GM12865 (cell line): ENCODE results near the gene KCNQ4.

Experiments
- DNase-seq: peaks from one replicate; pipeline ENCODE4 v3.0.0; 2010; ENCODE audit warnings: low read depth
- H3K4me3 ChIP-seq: 2 replicates; pipeline ENCODE4 v1.5.1; 2011; ENCODE audit warnings: mild to moderate bottlenecking, low read depth, low read length, control low read depth
- TF ChIP-seq, protein P1 (sequence below): IDR thresholded peaks from 2 replicates; pipeline ENCODE4 v1.5.1; 2011; ENCODE audit warnings: low read length, control low read depth, low read depth, inconsistent platforms; ENCODE audit not compliant: insufficient read depth; ENCODE audit errors: missing control alignments

KCNQ4 gene

DNA sequence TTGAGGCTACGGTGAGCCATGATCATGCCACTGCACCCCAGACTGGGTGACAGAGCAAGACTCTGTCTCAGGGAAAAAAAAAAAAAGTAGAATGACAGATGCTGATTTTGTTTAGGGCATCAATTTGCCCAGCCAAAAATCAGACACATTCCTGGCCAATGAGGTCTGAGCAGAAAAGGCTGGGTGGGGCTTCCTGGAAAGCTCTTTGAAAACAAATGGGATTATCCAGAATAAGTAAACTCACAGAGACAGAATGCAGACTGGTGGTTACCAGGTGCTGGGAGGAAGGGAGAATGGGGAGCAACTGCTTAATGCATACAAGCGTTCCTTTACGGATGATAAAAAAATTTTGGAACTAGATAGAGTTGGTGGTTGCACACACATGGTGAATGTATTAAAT, 88.7 kb downstream of the KCNQ4 start:
- no peak for DNase-seq
- TF ChIP-seq, protein P1, sequence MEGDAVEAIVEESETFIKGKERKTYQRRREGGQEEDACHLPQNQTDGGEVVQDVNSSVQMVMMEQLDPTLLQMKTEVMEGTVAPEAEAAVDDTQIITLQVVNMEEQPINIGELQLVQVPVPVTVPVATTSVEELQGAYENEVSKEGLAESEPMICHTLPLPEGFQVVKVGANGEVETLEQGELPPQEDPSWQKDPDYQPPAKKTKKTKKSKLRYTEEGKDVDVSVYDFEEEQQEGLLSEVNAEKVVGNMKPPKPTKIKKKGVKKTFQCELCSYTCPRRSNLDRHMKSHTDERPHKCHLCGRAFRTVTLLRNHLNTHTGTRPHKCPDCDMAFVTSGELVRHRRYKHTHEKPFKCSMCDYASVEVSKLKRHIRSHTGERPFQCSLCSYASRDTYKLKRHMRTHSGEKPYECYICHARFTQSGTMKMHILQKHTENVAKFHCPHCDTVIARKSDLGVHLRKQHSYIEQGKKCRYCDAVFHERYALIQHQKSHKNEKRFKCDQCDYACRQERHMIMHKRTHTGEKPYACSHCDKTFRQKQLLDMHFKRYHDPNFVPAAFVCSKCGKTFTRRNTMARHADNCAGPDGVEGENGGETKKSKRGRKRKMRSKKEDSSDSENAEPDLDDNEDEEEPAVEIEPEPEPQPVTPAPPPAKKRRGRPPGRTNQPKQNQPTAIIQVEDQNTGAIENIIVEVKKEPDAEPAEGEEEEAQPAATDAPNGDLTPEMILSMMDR = no peak
- H3K4me3 ChIP-seq = no peak overlapping the region

DNA sequence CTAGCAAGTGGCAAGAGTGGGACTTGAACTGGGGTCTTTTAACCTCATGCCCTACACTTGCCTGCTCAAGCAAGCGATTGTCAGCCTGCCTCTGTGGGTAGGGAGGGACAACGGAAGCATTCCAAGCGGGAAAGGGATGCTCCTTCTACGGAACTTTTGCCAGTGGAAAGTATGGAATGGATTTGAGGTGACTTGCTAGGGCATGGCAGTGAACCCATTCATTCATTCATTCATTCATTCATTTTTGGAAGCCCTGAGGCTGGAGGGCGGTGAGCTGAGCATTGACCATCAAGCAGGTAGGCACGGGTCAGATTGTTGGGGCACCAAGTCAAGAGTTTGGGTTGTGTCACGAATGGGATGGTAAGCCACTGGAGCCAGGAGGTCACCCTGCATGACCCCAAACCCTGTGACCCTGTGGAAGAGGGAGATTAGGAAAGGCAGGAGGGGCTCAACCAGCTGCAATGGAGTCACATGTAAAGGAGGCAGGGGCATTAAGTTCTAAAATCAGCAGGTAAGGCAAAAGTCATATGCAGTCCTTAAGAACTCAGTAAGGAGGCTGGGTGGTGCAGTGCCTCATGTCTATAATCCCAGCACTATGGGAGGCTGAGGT, 90.4 kb downstream of the KCNQ4 start:
- TF ChIP-seq, protein P1 = no peak
- H3K4me3 ChIP-seq = no peak overlapping the region
- no peak for DNase-seq

DNA sequence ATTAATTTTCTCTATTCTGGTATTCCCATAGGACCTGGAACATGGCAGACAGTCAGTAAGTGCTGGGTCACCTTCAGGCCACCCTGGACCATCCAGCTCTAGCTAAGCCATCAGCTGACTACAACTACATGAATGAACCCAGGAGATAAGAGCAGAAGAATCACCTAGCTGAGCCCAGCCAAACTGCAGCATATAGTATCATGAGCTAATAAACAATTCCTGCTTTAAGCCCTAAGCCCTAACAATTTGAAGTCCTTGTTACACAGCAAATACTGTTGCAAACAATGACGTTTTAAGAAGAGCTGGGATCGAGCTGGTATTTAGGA, 92.8 kb downstream of the KCNQ4 start:
- TF ChIP-seq, protein P1 = no peak
- no peak overlapping the region for H3K4me3 ChIP-seq
- DNase-seq = no peak

DNA sequence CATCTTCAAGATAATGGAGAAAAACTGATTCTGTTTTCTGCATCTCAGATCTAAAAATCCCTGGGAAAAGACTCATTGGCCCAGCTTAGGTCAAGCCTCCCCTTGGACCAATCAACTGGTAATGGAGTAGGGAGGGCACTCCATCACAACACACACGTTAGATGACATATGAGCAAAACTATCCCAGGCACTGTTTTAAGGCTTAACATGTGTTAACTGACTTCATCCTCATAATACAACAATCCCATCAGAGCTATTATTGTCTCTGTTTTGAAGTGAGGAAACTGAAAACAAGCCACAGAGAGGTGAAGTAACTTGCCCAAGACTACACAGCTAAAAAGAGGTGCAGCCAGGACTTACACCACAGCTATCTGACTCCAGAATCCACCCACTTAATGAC, 93.3 kb downstream of the KCNQ4 start:
- TF ChIP-seq, protein P1 = no peak
- no peak for DNase-seq

DNA sequence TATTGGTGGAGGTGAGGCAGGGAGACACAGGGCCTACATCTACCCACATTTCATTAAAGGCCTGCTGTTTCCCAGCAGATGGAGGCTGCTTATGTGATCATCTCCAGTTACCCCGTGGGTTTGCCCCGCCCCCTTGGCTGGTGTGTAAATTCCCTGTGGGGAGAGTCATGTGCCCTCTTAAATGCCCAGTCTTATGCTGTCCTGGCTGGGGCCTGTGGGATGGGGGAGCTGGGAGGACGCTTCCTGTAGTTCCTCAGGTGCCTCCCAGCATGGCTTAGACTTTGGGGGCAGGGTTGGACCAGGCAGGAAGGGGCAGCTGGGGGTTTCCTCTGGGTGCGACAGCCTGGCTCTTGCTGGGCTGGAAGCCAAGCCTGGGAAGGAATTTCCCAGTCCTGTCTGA, 94.1 kb downstream of the KCNQ4 start:
- DNase-seq = peak; percentile 54
- H3K4me3 ChIP-seq = no peak overlapping the region

More for the DNA sequence above, 93.3 kb downstream of the KCNQ4 start:
- no peak overlapping the region for H3K4me3 ChIP-seq

DNA sequence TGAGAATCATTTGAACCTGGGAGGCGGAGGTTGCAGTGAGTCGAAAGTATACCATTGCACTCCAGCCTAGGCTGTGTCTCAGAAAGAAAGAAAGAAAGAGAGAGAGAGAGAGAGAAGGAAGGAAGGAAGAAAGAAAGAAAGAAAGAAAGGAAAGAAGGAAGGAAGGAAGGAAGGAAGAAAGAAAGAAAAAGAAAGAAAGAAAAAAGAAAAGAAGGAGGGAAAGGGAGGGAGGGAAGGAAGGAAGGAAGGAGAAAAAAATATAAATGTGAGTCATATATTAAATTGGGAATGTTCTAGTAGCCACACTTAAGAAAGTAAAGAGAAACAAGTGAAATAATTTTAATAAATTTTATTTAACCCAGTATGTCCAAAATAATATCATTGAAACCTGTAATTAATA, 95.3 kb downstream of the KCNQ4 start:
- H3K4me3 ChIP-seq = no peak overlapping the region
- DNase-seq = no peak
- TF ChIP-seq, protein P1 = no peak

More for the DNA sequence above, 94.1 kb downstream of the KCNQ4 start:
- TF ChIP-seq, protein P1 = no peak

DNA sequence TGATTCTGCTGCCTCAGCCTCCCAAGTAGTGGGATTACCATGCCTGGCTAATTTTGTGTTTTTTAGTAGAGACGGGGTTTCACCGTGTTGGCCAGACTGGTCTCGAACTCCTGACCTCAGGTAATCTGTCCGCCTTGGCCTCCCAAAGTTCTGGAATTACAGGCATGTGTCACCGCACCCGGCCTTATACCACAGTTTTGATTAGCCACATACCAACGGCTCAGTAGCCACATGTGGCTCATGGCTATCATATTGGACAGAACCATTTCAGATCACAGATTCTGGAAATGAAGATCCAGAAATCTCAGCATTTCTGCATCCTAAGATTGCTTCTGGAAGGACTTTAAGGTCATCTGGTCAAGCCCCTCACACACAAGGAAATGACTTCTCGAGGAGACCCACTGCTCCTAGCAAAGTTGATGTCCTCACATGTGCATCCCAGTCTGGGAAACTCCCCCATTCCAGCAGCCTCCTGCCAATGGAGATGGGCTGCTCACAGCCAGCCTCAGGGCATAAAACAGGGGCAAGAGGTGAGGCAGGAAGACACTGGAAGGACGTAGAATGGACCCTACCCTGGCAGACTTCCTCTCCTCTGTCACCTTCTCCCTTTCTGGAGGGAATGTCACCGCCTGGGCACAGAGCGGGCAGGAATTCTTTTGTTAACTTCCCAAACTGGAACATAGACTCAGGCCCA, 96.0 kb downstream of the KCNQ4 start:
- H3K4me3 ChIP-seq = no peak overlapping the region
- TF ChIP-seq, protein P1 = no peak
- DNase-seq = no peak
